GM19468 (cell line): Measurements from ENCODE around the gene CYGB.

ENCODE experiments used
- ATAC-seq: cut with Tn5 transposase; IDR thresholded peaks from one replicate; pipeline ENCODE4 v1.9.1; 2021; ENCODE audit warnings: mild to moderate bottlenecking, moderate library complexity, moderate number of reproducible peaks; ENCODE audit not compliant: unreplicated experiment; ENCODE audit errors: extremely low read depth

CYGB gene

GRCh38 chr17:76506408-76507345 is 30.8 kb downstream of the CYGB start:
- ATAC-seq: no peak

- no peak for ATAC-seq
Measured at GRCh38 chr17:76504117-76504516, 33.4 kb downstream of the CYGB start.

GRCh38 chr17:76502341-76503211 is 34.9 kb downstream of the CYGB start:
- no peak for ATAC-seq

- no peak for ATAC-seq
Measured at GRCh38 chr17:76501827-76502307, 35.6 kb downstream of the CYGB start.

GRCh38 chr17:76501018-76501826 is 36.3 kb downstream of the CYGB start, which contains the start of gene RHBDF2:
Gene RHBDF2, minus strand, starts transcription at chr17:76501423. Its CDS starts 19,899 bp downstream, at chr17:76481524.
- no peak for ATAC-seq

- ATAC-seq: no peak
Measured at GRCh38 chr17:76500747-76501017, 36.8 kb downstream of the CYGB start.

GRCh38 chr17:76500074-76500746 is 37.3 kb downstream of the CYGB start:
- ATAC-seq: no peak

GRCh38 chr17:76499267-76499667 is 38.2 kb downstream of the CYGB start:
- ATAC-seq: no peak

GRCh38 chr17:76498876-76499251 is 38.6 kb downstream of the CYGB start:
- ATAC-seq: no peak

GRCh38 chr17:76497979-76498875 is 39.3 kb downstream of the CYGB start:
- ATAC-seq: no peak

- no peak for ATAC-seq
Measured at GRCh38 chr17:76497699-76497978, 39.9 kb downstream of the CYGB start.

- no peak for ATAC-seq
Measured at GRCh38 chr17:76496464-76496863, 41.0 kb downstream of the CYGB start.

- no peak for ATAC-seq
Measured at GRCh38 chr17:76495663-76496400, 41.7 kb downstream of the CYGB start.

GRCh38 chr17:76493505-76494167 is 43.9 kb downstream of the CYGB start:
- no peak for ATAC-seq

GRCh38 chr17:76492989-76493501 is 44.5 kb downstream of the CYGB start:
- no peak for ATAC-seq

- no peak for ATAC-seq
Measured at GRCh38 chr17:76492123-76492988, 45.2 kb downstream of the CYGB start.
